ENCODE measurements around the gene KRTAP5-7. TPM values are rescaled to one million over a fixed set of nuclear protein-coding genes. Genes with fewer than 3 reads are reported as not detected.

KRTAP5-7 gene
- not detected in 2 replicates for total RNA-seq

DNA sequence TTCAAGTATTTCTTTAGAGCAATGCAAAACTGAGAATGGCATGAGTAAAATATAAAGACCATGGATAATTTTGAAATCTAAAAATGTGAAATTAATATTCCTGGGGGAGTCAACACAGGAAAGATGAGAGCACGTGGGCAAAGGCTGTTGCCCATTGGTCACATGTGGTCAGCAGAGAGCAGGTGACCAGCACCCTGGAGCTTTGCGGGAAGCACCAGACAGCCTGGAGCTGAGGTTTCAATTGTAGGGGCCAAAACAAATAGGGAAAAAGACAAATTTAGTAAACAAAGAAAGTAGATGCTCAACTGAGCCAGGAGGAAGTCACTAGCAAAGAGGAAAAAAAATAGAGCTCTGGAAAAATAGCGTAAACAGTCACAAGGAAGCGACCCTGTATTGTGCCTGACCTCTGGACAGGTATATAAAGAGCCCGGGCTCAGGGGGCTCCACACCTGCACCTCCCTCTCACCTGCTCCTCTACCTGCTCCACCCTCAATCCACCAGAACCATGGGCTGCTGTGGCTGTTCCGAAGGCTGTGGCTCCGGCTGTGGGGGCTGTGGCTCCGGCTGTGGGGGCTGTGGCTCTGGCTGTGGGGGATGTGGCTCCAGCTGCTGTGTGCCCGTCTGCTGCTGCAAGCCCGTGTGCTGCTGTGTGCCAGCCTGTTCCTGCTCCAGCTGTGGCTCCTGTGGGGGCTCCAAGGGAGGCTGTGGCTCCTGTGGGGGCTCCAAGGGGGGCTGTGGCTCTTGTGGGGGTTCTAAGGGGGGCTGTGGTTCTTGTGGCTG, at the start of gene KRTAP5-7:
Gene KRTAP5-7, plus strand, starts transcription at position 472 of the 780 bp plus-strand sequence. Its CDS starts 34 bp downstream, at position 506.

GRCh38 chr11:71537977-71538665, 11.1 kb downstream of the KRTAP5-7 start, which contains the start of gene KRTAP5-8:
Gene KRTAP5-8, plus strand, starts transcription at chr11:71538025. Its CDS starts 31 bp downstream, at chr11:71538056.

GRCh38 chr11:71548120-71548519, 21.1 kb downstream of the KRTAP5-7 start, which contains the start of gene KRTAP5-9:
Gene KRTAP5-9, plus strand, starts transcription at chr11:71548420. Its CDS starts 238 bp downstream, at chr11:71548658.

DNA sequence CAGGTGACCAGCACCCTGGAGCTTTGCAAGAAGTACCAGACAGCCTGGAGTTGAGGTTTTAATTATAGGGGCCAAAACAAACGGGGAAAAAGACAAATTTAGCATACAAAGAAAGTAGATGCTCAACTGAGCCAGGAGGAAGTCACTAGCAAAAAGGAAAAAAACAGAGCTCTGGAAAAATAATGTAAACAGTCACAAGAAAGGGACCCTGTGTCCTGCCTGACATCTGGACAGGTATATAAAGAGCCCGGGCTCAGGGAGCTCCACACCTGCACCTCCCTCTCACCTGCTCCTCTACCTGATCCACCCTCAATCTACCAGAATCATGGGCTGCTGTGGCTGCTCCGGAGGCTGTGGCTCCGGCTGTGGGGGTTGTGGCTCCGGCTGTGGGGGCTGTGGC, 38.2 kb downstream of the KRTAP5-7 start, which contains the start of gene KRTAP5-10:
Gene KRTAP5-10, plus strand, starts transcription at position 301 of the 400 bp plus-strand sequence. Its CDS starts 25 bp downstream, at position 326.

Small RNAs within 50 kb of the gene (small RNA-seq; reads per million reads assigned to genes)
- not detected for gene AP000867.1

Other genes starting within 250 kb of the KRTAP5-7 start
- gene DHCR7, start 78.9 kb upstream of the KRTAP5-7 start, total RNA-seq = 36.9 and 51.1 TPM in 2 replicates
- gene NADSYN1, start 74.1 kb upstream of the KRTAP5-7 start, total RNA-seq = 130 and 132 TPM in 2 replicates
- not detected in 2 replicates for gene KRTAP5-8, start 10.8 kb downstream of the KRTAP5-7 start, total RNA-seq
- gene KRTAP5-9, start 21.2 kb downstream of the KRTAP5-7 start, total RNA-seq = not detected in 2 replicates
- not detected in 2 replicates for gene KRTAP5-10, start 38.3 kb downstream of the KRTAP5-7 start, total RNA-seq
- not detected in 2 replicates for gene KRTAP5-11, start 55.6 kb downstream of the KRTAP5-7 start, total RNA-seq